Measurements from ENCODE around the gene RAB3C. TPM values are rescaled to one million over a fixed set of nuclear protein-coding genes. Genes with fewer than 3 reads are reported as not detected.

The RAB3C gene
- total RNA-seq, 1 donor = not detected

- no peak overlapping the region for H3K4me3 ChIP-seq (ENCODE audit: low read depth, low read length)
- TF ChIP-seq CTCF (IDR thresholded peaks at IDR 0.05; ENCODE audit: insufficient read depth, low read length) = no peak
- DNase-seq (ENCODE audit: low read depth) = no peak
Observed at GRCh38 chr5:58851153-58851552, 268.3 kb downstream of the RAB3C start.

- TF ChIP-seq CTCF (IDR thresholded peaks at IDR 0.05; ENCODE audit: insufficient read depth, low read length) = no peak
- DNase-seq (ENCODE audit: low read depth) = no peak
- H3K4me3 ChIP-seq (ENCODE audit: low read depth, low read length) = no peak overlapping the region
Observed at GRCh38 chr5:58851571-58851970, 268.7 kb downstream of the RAB3C start.

GRCh38 chr5:58852566-58852965 lies 269.7 kb downstream of the RAB3C start:
- H3K4me3 ChIP-seq (ENCODE audit: low read depth, low read length) = no peak overlapping the region
- no peak for TF ChIP-seq CTCF (IDR thresholded peaks at IDR 0.05; ENCODE audit: insufficient read depth, low read length)
- DNase-seq (ENCODE audit: low read depth) = no peak

GRCh38 chr5:58854441-58854840 lies 271.6 kb downstream of the RAB3C start:
- no peak overlapping the region for H3K4me3 ChIP-seq (ENCODE audit: low read depth, low read length)
- TF ChIP-seq CTCF (IDR thresholded peaks at IDR 0.05; ENCODE audit: insufficient read depth, low read length) = no peak
- DNase-seq (ENCODE audit: low read depth) = no peak

- no peak overlapping the region for H3K4me3 ChIP-seq (ENCODE audit: low read depth, low read length)
- no peak for DNase-seq (ENCODE audit: low read depth)
- TF ChIP-seq CTCF (IDR thresholded peaks at IDR 0.05; ENCODE audit: insufficient read depth, low read length) = no peak
Observed at GRCh38 chr5:58855851-58856739, 273.2 kb downstream of the RAB3C start.

- TF ChIP-seq CTCF (IDR thresholded peaks at IDR 0.05; ENCODE audit: insufficient read depth, low read length) = no peak
- no peak overlapping the region for H3K4me3 ChIP-seq (ENCODE audit: low read depth, low read length)
- no peak for DNase-seq (ENCODE audit: low read depth)
Observed at GRCh38 chr5:58857609-58858008, 274.7 kb downstream of the RAB3C start.
